GM21390 (cell line): ENCODE data around the gene PPP3CB.

Source experiments
- ATAC-seq: cut with Tn5 transposase; IDR thresholded peaks from one replicate; pipeline ENCODE4 v1.9.1; 2021; ENCODE audit not compliant: unreplicated experiment

Gene PPP3CB

DNA sequence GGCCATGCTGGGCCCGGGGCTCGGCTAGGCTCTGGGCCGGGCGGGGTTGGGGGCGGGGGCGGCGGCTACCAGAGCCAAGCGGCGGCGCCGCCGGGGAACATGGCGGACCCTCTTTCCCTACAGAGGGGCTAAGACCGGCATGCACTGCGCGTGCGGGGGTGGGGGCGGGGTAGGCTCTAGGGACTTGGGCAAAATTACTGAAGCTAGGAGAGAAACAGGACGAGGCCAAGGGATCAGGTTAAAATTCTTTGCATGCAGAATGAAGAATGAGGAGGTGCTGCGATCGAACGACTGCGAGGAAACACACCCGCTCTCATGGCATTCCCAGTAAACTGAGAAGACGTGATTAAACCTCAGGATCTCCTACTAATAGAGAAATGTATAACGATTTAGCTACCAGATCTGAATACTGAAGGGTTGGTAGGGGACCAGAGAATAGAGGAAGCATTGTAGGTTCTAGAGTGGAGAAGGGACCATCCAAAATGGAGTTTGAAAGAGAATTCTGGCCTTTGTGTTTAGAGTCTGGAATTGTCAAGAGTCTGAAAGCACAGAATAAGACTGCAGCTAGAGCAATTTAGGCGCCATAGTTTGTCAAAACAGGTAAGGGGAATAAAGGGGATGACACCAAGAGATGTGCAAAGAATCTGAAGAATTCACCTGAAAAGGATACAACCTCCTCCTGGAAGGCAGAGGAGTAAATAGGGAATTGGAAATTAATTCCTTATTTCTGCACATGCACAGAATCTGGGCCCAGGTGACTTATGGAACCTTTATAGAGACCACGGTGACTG, at the start of gene PPP3CB:
PPP3CB (minus strand) TSS at position 141 of the 791 bp plus-strand sequence; CDS start at position 6, 135 bp downstream.
- ATAC-seq, result peak; percentile 68

DNA sequence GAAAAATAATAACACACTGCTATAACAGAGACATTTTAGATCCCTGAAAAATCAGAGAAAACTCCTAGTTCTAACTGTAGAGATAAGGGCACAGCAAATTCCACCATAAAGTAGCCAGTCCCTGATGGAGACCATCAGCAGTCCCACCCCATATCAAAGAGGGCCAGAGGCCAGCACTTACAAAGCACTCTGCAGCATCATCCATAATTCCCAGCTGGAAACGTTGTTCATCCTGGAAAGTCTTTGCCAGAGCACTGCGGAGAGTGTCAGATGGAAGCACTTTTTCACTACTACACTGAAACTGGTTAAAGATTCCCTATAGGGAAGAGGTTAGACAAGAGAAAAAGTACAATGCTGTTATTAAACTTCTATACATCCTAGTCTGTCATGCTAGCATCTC, 49.5 kb upstream of the PPP3CB start:
- ATAC-seq, result no peak

DNA sequence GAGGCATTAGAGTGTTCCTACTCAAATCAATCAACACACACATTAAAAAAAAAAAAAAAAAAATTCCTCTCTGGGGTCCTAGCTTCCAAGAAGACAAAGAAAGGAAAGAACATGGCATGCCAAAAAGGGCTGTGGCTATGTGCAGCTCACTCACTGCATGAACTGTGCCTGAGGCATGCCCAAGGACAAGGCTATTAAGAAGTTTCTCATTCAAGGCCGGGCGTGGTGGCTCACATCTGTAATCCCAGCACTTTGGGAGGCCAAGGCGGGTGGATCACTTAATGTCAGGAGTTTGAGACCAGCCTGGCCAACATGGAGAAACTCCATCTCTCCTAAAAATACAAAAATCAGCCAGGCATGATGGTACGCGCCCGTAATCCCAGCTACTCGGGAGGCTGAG, 41.9 kb upstream of the PPP3CB start:
- ATAC-seq, result no peak

DNA sequence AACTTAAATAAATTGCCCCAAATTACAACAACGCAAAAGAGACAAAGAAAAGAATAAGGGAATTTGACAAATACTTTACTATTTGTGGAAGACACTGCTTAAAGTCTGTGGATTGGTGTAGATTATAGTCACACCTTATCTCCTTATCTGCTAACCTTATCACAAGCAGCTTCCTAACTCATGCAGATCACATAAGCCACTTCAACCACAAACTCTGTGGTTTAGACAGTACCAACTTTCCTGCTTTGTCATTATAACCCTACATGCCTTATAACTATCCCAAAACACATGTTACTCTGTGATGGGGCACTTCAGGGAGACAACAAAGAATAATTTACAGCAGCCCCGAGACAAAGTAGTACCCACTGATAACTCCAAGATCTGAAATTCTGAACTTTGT, 41.5 kb upstream of the PPP3CB start:
- no peak for ATAC-seq

DNA sequence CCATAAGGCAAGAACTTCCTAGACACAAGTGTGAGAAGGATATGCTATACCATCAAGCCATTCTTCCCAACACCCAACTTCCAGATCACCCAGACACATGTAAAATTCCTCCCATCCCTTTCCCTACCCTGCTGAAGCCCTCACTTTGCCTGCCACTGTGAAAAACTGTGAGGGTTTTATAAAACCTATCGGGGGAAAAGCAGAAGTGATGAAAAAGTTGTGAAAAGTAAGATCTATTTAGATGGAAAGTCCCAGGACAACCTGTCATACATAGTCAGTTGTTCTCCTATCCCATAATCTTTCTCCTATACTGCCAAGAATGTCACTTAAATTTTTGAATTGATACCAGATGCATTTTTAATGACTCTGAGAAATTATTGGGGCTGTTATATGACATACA, 39.0 kb upstream of the PPP3CB start:
- no peak for ATAC-seq

DNA sequence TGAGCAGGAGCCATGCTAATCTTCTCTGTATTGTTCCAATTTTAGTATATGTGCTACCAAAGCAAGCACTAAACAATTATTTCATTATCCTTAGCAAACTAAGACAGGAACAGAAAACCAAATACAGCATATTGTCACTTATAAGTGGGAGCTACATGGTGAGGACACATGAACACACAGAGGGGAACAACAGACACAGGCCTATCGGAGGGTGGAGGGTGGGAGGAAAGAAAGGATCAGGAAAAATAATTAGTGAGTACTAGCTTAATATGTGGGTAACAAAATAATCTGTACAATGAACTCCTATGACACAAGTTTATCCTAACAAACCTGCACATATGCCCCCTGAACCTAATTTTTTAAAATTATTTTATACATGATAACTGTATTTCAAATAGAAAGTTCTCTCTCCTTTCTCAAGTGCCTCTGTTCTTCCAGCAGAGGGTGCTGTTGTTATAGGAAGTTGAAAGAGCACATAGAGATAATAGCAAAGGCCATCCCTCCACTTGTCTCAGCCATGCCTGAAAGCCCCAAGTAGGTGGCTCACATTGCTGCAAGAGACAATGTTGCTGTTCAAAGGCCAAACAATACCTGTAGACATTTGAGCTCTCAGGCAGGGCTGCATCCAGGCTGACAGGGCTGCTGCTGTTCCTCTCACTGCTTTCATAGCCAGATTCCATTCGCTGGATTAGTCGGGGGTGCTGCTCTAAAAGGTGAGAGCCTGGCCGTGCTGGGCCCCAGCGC, 33.4 kb upstream of the PPP3CB start:
- no peak for ATAC-seq

DNA sequence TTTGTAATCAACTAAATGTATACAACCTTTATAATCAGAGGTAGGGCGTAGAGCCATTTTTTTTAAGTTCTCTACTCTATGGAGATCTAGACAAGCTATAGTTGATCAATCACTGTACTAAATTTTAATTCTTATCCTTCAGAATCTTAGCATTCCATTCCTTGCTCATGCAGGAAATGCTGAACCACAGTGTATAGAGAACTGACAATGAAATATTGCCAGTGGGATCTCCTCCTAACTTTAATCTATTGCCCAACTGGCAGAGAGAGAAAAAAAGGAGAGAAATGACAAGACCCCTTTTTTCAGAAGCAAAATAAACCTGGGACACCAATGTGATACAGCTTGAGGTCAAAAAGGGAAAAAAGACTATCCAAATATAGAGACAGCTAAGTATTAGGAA, 26.4 kb upstream of the PPP3CB start:
- no peak for ATAC-seq

DNA sequence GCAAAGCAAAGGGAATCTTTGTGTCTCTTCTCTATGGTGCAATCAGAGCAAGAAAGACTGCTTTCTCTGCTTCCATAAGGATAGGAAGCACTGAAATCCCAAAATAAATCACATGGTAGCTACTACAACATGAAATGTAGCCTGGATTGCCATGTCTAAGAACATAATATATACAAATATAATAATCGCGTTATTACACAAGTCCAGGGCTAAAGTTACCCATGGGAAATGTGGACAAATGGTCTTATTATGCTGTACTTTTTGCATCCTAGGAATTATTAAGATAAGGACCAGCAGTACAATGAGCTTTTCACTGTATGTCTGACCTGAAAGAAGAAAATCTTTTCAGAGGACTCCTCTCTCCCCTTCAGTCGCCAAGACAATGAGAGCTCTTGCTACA, 23.5 kb upstream of the PPP3CB start:
- no peak for ATAC-seq

DNA sequence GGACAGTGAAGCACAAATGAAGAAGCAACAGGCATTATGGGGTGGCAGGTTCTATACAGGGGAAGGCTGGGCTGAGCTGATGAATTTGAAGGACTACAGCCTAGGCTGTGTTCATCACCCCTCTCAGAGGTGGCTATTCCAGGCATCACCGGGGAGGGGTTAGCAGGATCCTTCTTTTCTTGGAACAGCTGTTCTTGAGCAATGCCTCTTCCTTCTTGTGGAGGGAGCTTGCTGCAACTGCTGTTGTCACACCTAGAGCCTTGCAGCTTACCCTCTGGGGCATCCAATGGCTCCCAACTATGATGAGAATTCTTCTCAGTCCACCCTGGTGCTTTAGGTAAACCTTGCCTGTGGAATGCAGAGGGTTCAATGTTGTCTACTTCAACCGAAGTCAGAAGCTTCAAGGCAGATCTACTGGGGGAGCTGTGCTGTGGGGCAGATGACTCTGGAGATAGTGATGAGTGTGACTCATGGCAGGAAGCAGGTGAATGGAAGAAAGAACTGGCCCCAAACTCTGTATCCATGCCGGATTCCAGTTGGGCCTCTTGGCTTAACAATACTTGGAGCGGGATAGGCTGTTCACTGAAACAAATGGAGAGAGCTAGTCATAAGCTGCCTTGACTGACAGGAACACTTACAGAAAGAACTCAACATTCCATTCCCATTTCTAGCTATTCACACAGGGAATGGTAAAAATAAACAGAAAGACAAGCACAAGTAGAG, 21.5 kb upstream of the PPP3CB start:
- ATAC-seq, result no peak

DNA sequence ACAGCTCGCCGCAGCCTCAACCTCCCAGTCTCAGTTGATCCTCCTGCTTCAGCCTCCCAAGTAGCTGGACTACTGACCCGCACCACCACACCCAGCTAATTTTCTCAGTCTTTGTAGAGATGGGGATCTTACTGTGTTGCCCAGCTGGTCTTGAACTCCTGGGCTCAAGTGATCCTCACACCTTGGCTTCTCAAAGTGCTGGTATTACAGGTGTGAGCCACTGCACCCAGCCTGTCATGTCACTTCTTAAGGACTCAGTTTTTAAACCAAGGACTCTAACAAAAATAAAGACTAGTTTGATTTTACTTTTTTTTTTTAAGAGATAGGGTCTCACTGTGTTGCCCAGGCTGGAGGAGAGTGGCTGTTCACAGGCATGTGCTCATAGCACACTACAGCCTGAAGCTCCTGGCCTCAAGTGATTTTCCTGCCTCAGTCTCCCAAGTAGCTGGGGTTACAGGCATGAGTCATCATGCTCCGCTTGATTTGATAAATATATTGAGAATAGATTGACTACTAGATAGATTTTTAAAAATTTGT, 16.5 kb upstream of the PPP3CB start:
- ATAC-seq, result no peak

DNA sequence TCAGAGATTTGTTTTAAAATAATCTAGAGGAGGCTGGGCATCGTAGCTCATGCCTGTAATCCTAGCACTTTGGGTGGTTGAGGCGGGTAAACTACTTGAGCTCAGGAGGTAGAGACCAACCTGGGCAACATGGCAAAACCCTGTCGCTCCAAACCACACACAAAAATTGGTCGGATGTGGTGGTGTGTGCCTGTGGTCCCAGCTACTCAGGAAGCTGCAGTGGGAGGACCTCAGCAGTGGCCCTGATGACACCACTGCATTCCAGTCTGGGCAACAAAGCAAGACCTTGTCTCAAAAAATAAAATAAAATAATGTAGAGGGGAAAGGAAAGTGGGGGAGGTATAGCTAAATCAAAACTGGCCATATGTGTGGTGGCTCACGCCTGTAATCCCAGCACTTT, 13.9 kb upstream of the PPP3CB start:
- no peak for ATAC-seq

DNA sequence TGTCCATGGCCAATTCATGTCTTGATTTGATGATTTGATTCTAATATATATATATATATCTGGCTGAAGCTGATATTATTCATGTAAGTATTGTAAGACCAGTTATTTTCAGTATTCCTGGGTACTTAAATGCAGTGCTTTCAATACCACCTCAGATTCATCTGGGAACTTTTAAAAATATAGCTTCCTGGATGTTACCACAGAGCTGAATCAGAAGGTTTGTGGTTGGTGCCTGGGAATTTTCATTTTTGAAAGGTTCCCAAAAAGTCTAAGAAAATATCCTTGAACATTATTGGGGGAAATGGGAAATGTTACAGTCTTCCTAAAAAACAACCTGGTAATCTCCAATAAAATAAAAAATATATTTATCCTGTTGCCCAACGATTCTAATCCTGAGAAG, 10.7 kb upstream of the PPP3CB start:
- no peak for ATAC-seq

DNA sequence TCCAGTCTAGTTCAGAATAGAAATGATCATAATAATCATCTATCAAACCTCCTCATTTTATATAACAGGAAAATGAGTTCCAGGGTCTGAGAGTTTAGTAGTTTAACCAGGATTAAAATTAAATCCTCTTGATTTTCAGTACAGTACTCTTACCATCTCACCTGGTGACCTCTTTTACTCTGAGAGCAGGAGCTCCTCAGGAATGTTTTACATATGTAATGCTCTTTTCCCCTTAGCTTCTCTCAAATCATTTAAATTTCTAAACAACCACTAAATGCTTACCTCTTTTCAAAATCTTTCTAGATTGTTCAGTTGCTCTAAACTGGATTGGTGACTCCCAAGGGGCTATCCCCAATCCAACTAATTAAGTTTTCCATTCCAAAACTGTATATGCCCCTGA, 10.2 kb upstream of the PPP3CB start:
- ATAC-seq, result no peak

DNA sequence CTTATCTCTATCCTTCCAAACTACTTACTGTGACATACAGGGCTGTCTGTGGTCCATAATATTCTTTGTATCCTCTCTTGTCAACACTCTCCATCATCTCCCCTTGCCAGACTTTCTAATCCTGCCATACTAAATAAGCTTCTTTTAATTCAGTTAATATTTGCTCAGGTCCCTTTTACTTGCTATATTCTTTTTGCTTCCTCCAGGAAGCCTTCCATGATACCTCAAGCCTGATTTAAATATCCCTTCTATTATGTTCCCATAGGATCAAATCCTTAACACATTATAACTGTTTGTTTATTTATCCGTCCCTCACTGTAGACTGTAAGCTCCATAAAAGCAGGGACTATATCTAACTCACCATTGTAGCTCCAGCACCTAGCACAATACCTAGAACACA, 7.2 kb upstream of the PPP3CB start:
- ATAC-seq, result no peak

DNA sequence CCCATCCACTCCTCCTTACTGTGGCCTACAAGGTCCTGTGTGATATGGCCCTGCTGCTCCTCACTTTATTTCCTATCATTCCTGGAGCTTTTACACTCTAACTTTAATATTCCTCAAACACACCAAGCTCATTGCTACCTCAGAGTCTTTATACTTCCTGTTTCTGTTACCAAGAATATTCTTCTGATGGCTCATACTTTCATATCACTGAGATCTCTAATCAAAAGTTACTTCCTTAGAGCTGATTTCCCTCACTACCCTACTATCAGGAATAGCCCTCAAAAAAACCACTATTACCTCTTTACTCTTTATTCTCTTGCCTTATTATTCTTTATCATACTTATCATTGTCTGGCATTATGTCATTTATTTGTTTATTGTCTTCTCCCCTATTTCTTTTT, 5.8 kb upstream of the PPP3CB start:
- no peak for ATAC-seq

DNA sequence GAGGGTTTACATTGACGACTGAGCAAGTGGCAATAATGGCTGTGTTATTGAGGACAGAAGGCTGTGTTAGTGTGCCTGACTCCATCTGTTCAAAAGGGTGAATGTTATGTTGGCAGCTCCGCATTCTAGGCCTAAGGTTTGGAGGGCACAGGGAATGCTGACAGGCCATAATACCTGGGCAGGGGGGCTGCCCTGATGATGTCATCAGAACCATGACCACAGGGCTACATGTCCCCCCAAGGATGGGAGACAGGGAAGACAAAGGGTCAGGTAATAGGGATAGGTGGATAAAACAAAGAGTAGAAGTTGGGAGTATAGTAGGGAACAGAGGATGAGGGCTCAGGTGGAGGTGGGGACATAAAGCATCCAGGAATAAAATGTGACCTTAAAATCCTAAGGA, 1.8 kb upstream of the PPP3CB start:
- no peak for ATAC-seq

DNA sequence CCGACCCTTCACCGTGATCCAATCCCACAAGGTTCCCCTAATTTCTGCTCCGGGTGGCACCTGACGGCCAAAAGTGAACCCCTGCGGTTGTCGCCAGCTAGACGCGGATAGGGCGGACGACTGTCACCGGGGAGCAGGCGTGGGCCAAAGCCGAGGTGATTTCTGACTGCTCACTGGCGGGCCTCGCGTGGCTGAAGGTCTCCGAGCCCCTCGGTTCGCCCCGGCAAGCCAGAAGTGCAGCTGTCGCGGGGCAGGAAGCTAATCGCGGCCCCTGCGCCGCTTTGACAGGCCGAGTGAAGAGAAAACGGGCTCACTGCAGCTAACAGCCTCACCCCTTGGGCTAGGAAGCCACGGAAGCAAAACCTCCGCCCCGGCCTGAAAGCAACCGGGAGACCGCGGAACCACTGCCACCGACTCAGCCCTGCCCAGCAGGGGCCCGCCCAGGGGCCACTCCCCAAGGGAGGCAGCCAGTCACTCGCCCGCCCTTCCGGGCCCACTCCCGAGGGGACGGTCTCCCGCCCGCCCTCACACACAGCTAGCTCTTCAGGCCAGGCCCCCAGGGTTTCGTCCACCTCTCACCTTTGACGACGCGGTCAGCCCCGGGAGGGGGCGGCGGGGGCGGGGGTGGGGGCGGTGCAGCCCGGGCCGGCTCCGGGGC, 469 bp downstream of the PPP3CB start:
- ATAC-seq, result peak; percentile 92

DNA sequence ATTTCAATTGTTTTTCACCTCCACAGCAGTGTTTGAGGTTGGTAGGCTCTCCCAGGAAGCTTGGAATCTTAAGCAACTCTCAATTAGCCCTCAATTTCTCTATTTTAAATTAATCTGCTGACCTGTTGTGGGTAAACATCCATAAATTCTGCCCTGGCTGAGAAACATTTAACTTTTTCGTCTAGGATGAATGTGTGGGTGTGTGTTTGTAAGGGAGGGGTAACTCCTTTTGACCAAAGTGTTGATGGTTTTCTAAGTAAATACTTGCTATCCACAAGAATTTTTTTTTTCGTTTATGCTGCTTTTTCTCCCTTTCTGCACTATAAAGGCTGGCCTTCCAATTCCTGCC, 973 bp downstream of the PPP3CB start:
- ATAC-seq, result no peak

DNA sequence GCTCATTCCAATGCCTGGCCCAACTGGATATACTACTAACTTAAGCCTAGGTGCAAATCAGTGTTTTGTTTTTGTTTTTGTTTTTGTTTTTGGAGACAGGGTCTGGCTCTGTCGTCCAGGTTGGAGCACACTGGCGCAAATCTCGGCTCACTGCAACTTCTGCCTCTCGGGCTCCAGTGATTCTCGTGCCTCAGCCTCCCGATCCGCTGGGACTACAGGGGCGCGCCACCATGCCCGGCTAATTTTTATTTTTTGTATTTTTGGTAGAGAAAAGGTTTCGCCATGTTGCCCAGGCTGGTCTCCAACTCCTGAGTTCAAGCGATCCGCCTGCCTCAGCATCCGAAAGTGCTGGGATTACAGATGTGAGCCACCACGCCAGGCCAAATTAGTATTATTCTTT, 1.6 kb downstream of the PPP3CB start:
- ATAC-seq, result no peak

DNA sequence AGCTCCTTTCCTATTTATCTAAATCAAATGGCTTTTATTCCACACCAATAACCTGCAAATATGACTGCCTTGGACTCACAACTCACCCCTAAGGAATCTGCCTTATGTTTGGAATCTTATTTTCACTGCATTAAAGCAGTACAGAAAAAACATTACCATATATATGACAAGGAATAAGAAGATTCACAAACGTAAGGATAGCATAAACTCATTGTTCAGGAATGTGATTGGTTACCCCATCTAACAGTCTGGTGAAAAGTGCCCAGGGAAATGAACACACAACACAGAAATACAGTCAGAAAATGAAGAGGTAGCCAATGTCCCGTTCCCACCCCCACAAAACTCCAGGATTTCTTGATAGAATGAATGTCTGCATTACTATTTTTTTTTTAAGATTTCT, 2.0 kb downstream of the PPP3CB start:
- ATAC-seq, result no peak

DNA sequence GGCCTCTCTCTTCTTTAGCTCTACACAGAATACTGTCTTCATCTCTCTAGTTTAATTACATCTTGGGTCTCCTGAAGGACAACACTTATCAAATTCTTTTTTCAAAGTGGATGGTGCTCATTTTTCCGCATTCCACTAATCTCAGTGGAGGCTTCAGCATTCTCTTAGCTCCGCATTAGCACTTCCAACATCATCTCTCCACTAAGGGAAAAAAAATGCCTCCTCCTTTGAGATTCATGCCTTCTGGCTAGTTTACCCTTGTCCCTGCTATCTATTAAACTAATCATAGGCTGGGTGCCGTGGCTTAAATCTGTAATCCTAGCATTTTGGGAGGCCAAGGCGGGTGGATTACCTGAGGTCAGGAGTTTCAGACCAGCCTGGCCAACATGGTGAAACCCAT, 9.2 kb downstream of the PPP3CB start:
- no peak for ATAC-seq
